HG03342 (cell line): ENCODE data around the gene NBPF6.
"Not testable (repeated sequence)": the region's sequence is repeated elsewhere in the genome, so short reads cannot be mapped to it uniquely, and the experiment has no call there.

ENCODE experiments used
- ATAC-seq: cut with Tn5 transposase; IDR thresholded peaks from one replicate; pipeline ENCODE4 v1.9.1; 2021; ENCODE audit warnings: mild to moderate bottlenecking, moderate library complexity; ENCODE audit not compliant: unreplicated experiment

Gene NBPF6

GRCh38 chr1:108496856-108497255 lies 46.7 kb downstream of the NBPF6 start:
- not testable (repeated sequence) for ATAC-seq

DNA sequence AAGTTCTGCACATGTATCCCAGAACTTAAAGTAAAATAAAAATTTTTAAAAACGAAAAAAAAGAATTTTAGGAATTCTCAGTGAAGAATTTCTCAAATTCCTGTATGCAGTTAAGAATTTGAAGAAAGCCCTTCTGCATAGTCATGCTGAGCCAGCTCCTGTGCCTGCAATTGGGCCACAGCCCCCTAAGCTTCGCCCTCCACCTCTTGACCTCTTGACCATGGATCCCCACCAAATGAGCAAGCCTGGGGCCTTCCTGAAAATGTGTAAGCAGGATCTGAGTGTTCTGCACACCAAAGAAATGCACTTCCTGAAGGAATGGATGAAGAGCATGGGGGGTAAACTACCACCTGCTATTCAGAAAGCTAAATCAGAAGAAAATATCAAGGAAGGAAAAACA lies 52.0 kb downstream of the NBPF6 start:
- no peak for ATAC-seq

DNA sequence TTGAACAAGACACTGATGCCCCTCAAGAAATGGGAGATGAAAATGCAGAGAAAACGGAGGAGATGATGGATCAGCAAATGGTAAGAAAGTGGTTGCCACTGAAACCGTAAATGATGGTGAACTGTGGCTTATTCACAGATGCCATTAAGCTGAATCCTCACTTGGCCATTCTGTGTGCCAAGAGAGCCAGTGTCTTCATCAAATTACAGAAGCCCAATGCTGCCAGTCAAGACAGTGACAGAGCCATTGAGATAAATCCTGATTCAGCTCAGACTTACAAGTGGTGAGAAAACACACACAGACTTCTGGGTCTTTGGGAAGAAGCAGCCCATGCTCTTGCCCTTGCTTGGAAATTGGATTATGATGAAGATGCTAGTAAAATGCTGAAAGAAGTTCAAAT lies 52.5 kb downstream of the NBPF6 start:
- no peak for ATAC-seq

GRCh38 chr1:108503062-108503733 lies 53.1 kb downstream of the NBPF6 start:
- no peak for ATAC-seq

- ATAC-seq, result no peak
These were observed 54.3 kb downstream of the NBPF6 start for GRCh38 chr1:108504447-108504846.

GRCh38 chr1:108505763-108506070 lies 55.6 kb downstream of the NBPF6 start:
- no peak for ATAC-seq

- no peak for ATAC-seq
These were observed 61.6 kb downstream of the NBPF6 start for GRCh38 chr1:108511764-108512163.

DNA sequence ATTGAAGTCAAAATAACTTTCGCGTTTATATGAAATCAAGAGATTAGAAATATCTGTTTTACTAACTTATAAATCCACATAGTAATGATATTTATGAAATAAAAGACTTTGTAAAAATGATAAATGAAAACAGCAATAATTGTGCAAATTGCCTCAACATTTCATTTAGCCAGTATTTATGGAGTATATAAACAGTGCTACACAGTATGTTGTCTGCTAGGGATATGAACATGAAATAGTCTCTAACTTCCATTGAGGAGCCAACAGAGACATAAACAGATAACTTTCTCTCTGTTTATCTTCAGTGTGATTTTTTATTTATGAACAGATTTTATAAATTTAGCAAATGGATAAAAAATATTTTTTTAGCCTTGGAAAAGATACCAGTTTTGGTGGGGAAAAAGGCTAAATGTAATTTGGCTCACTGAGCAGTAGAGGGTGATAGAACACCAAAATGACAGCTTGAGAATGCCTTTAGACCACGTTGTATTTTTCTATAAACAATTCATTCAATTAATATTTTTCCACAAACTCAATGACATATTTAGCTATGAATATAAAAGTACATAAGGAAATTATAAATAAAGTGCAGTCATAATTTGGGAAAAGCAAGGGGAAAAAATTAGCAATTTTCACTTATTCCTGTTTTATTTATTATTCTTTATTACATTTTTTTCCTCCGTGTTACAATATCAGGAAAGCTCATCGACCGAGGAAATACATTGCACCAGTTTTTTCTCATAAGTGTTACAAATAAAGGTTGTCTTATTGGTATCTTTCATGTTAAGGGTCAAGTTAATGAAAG lies 62.3 kb downstream of the NBPF6 start:
- no peak for ATAC-seq

- no peak for ATAC-seq
These were observed 62.9 kb downstream of the NBPF6 start for GRCh38 chr1:108513044-108513415.

GRCh38 chr1:108513914-108514313 lies 63.8 kb downstream of the NBPF6 start:
- not testable (repeated sequence) for ATAC-seq

GRCh38 chr1:108517301-108517897 lies 67.3 kb downstream of the NBPF6 start:
- not testable (repeated sequence) for ATAC-seq
